NOMO-1 treated with DMSO at 0.1 percent for 48 hours (cell line): Measurements from ENCODE around the gene KIRREL2.

Source experiments
- DNase-seq: peaks from one replicate; lab custom pipeline; 2025; ENCODE audit not compliant: unreplicated experiment; lab: John Stamatoyannopoulos, UW

Gene KIRREL2

GRCh38 chr19:35844482-35845214 lies 12.1 kb upstream of the KIRREL2 start:
- DNase-seq: no peak

DNA sequence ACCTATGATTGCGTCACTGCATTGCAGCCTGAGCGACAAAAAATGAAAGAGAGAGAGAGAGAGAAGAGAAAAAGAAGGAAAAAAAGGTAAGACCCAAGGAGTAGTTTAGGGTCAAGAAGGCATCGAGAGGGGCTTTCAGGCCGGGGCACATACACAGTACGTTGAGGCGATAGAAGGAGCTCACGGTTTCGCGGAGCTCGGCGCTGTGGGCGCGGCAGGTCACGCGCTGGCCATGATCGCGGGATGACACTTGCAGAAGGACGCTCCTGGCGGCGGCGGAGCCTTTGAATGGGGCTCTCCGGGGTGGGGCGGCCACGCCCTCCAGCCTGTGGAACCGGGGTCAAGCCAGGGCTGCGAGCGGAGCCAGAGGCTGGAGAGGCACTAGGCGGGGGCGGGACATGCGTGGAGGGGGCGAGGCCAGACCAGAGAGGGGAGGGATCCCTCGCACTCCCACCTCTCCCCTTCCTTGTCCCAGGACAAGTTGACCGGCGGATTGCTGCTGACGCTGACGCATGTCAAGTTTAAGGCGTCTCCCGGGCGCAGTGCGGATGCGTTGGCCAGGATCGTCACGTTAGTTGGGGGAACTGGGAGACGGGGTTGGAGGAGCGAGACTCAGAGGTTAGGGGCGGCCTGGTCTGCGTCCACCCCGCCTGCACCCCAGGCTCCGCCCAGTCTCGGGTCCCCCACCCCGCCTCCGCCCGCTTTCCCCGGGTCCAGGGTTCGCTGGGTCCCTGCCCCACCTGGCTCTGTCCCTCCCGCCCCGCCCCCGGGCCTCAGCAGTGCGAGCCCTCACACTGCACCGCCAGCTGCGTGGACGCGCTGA lies 11.3 kb upstream of the KIRREL2 start:
- no peak for DNase-seq

- no peak for DNase-seq
Measured at GRCh38 chr19:35846038-35846668, 10.6 kb upstream of the KIRREL2 start.

DNA sequence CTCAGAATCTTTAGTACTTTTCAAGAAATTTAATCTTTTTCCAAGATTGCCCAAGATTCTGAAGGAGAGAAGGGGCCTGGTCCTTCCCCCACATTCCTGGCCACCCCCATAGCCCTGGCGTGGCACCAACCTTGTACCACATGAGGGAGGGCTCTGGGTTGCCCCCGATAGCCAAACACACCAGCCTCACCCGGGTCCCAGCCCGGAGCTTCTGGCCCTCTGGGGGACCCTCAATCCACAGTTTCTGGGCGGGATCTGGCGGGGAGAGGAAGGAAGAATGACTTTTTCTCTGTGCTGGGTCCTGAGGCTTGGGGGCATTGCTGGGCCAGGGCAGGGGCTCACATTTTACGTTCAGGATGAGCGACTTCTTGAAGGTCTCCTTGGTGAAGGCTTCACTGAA lies 8.8 kb upstream of the KIRREL2 start:
- no peak for DNase-seq

GRCh38 chr19:35848486-35848885 lies 8.2 kb upstream of the KIRREL2 start:
- no peak for DNase-seq

DNA sequence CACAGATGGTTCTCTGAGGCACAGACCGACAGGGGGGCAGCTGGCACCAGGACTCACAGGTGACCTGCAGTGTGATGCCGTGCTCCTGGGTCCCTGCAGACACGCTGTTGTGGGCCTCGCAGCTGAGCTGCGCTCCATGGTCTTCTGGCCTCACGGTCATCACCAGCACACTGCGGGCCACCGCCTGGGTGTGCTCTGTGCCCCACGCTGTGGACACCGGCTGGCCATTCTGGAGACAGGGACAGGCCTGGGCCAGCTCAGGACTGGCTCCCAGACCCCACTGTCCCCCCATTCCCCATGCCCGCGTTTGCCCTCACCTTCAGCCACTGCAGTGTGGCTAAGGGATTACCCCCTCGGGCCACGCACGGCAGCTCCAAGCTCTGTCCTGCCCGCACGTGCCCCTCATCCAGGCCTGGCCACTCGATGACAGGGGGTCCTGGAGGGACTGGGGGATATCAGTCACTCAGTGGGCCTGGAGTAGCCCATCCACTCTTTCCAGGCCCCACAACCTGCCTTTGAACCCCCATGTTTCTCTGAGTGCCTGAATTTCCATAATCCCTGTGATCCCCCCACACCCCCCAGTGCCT lies 7.7 kb upstream of the KIRREL2 start:
- DNase-seq: no peak

- no peak for DNase-seq
Measured at GRCh38 chr19:35851213-35852028, 5.3 kb upstream of the KIRREL2 start.

DNA sequence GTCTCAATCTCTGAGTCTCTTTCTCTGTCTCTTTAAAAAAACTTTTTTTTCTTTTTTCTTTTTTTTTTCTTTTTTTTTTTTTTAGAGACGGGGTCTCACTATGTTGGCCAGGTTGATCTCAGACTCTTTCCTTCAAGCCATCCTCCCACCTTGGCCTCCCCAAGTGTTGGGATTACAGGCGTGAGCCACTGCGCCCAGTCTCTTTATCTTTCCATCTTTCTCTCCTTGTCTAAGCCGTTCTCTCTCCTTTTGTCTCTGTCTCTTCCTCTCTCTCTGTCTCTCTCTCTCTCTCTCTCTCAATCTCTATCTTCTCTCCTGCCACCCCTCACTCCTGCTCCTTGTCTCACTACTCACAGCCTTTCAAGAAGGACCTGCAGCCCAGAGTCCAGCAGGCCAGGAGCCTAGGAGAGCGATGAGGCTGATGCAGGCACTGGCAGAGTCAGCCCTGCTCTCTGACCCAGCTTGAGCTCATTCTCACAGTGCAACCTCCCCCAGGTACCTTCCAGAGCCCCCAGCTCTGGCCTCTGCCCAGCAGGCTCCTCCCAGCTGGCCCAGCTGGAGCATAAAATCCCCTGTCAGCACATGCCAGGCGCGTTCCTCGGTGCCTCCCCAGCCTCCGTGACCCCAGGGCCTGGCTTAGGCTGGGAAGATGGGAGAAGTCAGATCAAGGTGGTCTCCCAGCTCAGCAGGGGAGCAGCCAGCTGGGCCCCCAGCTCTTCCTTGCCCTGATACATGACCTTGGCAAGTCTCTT lies 4.5 kb upstream of the KIRREL2 start, which contains the start of gene NPHS1:
Gene NPHS1, minus strand, starts transcription at position 476 of the 752 bp plus-strand sequence. CDS start 667 bp downstream, outside the sequence.
- no peak for DNase-seq

DNA sequence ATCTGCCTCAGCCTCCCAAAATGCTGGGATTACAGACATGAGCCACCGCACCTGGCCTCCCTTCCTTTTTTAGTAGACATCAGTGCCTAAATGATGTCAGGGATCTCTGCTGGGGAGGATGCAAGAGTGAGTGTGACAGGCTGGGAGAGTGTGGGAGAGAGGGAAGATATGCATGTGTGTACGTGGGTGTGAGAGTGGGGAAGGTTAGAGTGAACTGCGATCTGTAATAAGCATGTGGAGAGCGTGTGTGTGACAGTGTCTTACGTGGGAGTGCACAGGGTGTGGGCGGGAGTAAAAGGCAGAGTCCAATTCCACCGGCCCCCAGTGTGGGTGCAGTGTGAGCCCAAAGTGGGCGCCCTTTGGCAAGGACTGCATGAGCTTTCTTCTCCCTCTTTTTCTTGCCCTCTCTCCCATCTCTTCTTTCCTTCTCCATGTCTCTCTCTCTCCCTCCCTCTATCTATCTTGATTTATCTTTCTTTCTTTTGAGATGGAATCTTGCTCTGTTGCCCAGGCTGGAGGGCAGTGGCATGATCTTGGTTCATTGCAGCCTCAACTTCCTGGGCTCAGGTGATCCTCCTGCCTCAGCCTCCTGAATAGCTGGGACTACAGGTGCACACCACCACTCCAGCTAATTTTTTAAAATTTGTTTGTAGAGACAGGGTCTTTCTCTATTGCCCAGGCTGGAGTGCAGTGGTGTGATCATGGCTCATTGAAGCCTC lies 3.5 kb upstream of the KIRREL2 start:
- DNase-seq: no peak

- no peak for DNase-seq
Measured at GRCh38 chr19:35858311-35858710, 1.6 kb downstream of the KIRREL2 start.

DNA sequence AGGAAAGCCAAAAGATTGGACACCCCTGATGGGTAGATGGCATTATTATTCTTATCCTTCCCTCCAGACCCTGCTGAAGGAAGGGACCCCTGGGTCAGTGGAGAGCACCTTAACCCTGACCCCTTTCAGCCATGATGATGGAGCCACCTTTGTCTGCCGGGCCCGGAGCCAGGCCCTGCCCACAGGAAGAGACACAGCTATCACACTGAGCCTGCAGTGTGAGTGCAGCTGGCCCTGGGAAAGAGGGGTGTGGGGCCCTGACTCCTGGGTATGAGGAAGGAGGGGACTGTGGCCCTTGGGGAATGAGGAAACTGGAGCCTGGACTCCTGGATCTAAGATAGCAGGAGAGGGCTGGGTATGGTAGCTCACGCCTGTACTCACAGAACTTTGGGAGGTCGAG lies 2.7 kb downstream of the KIRREL2 start:
- DNase-seq: no peak

GRCh38 chr19:35860436-35860817 lies 3.7 kb downstream of the KIRREL2 start:
- no peak for DNase-seq

- DNase-seq: no peak
Measured at GRCh38 chr19:35860818-35861639, 4.3 kb downstream of the KIRREL2 start.

GRCh38 chr19:35861640-35862160 lies 5.0 kb downstream of the KIRREL2 start:
- DNase-seq: no peak

DNA sequence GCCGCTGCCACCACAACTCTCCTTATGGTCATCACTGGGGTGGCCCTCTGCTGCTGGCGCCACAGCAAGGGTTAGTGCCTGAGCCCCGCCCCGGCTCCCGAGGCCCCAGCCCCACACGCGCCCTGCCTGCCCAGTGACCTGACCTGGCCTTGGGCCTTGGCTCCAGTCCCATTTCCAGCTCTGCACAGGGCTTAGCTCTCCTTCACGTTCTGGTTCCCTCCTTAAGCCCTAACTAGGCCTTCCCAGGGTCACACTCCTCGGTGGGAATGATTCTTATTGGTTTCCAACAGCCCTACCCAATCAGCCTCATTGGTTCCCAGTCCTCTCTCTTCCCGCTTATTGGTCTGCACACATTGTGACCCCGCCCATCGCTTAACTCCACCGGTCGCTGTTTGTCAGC lies 5.8 kb downstream of the KIRREL2 start:
- no peak for DNase-seq

- no peak for DNase-seq
Measured at GRCh38 chr19:35863018-35863417, 6.3 kb downstream of the KIRREL2 start.

- no peak for DNase-seq
Measured at GRCh38 chr19:35868172-35868822, 11.6 kb downstream of the KIRREL2 start, which contains the start of gene APLP1. APLP1 (plus strand) TSS chr19:35868574; CDS start chr19:35868637, 63 bp downstream.
